PC-9 (cell line): ENCODE results near the gene MAP2K5. TPM values are rescaled to one million over a fixed set of nuclear protein-coding genes. Genes with fewer than 3 reads are reported as not detected.

Experiments used
- BruUV-seq: library from RNA; stranded (reverse); fragments of 400-500 nt; replicated peaks from 2 replicates; lab custom pipeline; 2021; lab: Mats Ljungman, UMichigan
- CTCF ChIA-PET: fragments of 300-600 bp; sonication (Branson Sonifier 250); formaldehyde crosslinking; loops from one replicate; lab custom pipeline; 2022; ENCODE audit warnings: antibody characterized with exemption; lab: Charles Lee
- POLR2A ChIA-PET: fragments of 300-600 bp; sonication (Branson Sonifier 250); formaldehyde crosslinking; loops from one replicate; lab custom pipeline; 2022; ENCODE audit warnings: antibody characterized with exemption; ENCODE audit not compliant: unreplicated experiment; lab: Charles Lee
- DNase-seq, 2 experiments: peaks; one replicate each; pipeline versions ENCODE4 v3.0.0 to v3.0.0-alpha.2; 2015 to 2022; ENCODE audit warnings: mixed read lengths in 1 of 2
- H2AFZ ChIP-seq: fragments of 200-600 bp; sonication (generic); 2 replicates; pipeline ENCODE4 v1.8.1; 2017; ENCODE audit warnings: antibody characterized with exemption
- H3F3A ChIP-seq: fragments of 200-600 bp; sonication (generic); 2 replicates; pipeline ENCODE4 v1.8.1; 2017; ENCODE audit warnings: antibody characterized with exemption, mild to moderate bottlenecking, low read depth; ENCODE audit not compliant: insufficient read depth
- H3K27ac ChIP-seq: fragments of 200-600 bp; sonication (generic); 2 replicates; pipeline ENCODE4 v1.6.1; 2016; ENCODE audit warnings: mixed run types
- H3K27me3 ChIP-seq: fragments of 200-600 bp; sonication (generic); 2 replicates; pipeline ENCODE4 v1.6.1; 2016; ENCODE audit warnings: low read depth, mixed run types; ENCODE audit not compliant: insufficient read depth
- H3K36me3 ChIP-seq: fragments of 200-600 bp; sonication (generic); 2 replicates; pipeline ENCODE4 v1.6.1; 2016; ENCODE audit warnings: low read depth, mixed run types
- H3K4me1 ChIP-seq: fragments of 200-600 bp; sonication (generic); replicated peaks from 2 replicates; pipeline ENCODE4 v1.6.1; 2016; ENCODE audit warnings: mixed run types; ENCODE audit not compliant: insufficient read depth
- H3K4me2 ChIP-seq: fragments of 200-600 bp; sonication (generic); 2 replicates; pipeline ENCODE4 v1.6.1; 2017; ENCODE audit warnings: mixed run types
- H3K4me3 ChIP-seq: fragments of 200-600 bp; sonication (generic); 2 replicates; pipeline ENCODE4 v1.6.1; 2016; ENCODE audit warnings: mixed run types
- H3K79me2 ChIP-seq: fragments of 200-600 bp; sonication (generic); 2 replicates; pipeline ENCODE4 v1.6.1; 2017; ENCODE audit warnings: low read depth, mixed run types
- H3K9me2 ChIP-seq: fragments of 200-600 bp; sonication (generic); 2 replicates; pipeline ENCODE4 v1.8.1; 2017; ENCODE audit warnings: mild to moderate bottlenecking; ENCODE audit not compliant: insufficient read depth
- H3K9me3 ChIP-seq: fragments of 200-600 bp; sonication (generic); 2 replicates; pipeline ENCODE4 v1.8.1; 2016; ENCODE audit warnings: low read depth; ENCODE audit not compliant: insufficient read depth
- H4K20me1 ChIP-seq: fragments of 200-600 bp; sonication (generic); 2 replicates; pipeline ENCODE4 v1.8.1; 2017; ENCODE audit not compliant: insufficient read depth
- EZH2 ChIP-seq: fragments of 200-600 bp; sonication (generic); IDR thresholded peaks from 2 replicates; pipeline ENCODE4 v1.8.0; 2017; ENCODE audit warnings: antibody characterized with exemption, low read depth
- intact Hi-C: fragments of 100-400 bp; cut with micrococcal nuclease; formaldehyde crosslinking; loops from one replicate; pipeline ENCODE4 v1.10.0; 2022; ENCODE audit not compliant: unreplicated experiment
- total RNA-seq: library from RNA; stranded (reverse); gene quantifications from 2 replicates; pipeline ENCODE4 v1.2.3, GENCODE V29; 2021
- TF ChIP-seq, protein P1 (sequence below): fragments of 200-600 bp; sonication (generic); conservative IDR thresholded peaks from 2 replicates; pipeline ENCODE4 v1.6.1; 2017; ENCODE audit warnings: mixed run types, antibody characterized with exemption, mild to moderate bottlenecking, moderate library complexity

MAP2K5 gene
- total RNA-seq, 1 experiment from 2014 or later = 26.9 TPM

- intact Hi-C loops = no loop called here
- no peak overlapping the region for H3K4me2 ChIP-seq
- H3K9me2 ChIP-seq = no peaks in the 10 kb centered on the region
- no peaks in the 10 kb centered on the region; the same call in 1 of the 2 replicates for H3K9me3 ChIP-seq
- no peak overlapping the region for H2AFZ ChIP-seq
- no peaks in the 10 kb centered on the region for H4K20me1 ChIP-seq
- no peaks in the 10 kb centered on the region for H3K36me3 ChIP-seq
- H3K4me3 ChIP-seq = no peak overlapping the region
- no peak for TF ChIP-seq EZH2
- H3K27me3 ChIP-seq = no peaks in the 10 kb centered on the region
- no peaks in the 10 kb centered on the region for H3F3A ChIP-seq
- H3K4me1 ChIP-seq = 0 out of 2 replicates have a peak, but pooled peaks cover 4% of the 10 kb centered on the region
- CTCF ChIA-PET = interaction anchor here (0.7 kb wide), 1 partner anchor 107 kb away, joined by 11 read pairs; no protein-coding TSS in a partner anchor
- BruUV-seq = no TSS peak
- H3K79me2 ChIP-seq = no peaks in the 10 kb centered on the region
- no peak for DNase-seq
- no peak overlapping the region for H3K27ac ChIP-seq
- POLR2A ChIA-PET = no interaction called here
These were observed 136.5 kb downstream of the MAP2K5 start for GRCh38 chr15:67678993-67679392.

DNA sequence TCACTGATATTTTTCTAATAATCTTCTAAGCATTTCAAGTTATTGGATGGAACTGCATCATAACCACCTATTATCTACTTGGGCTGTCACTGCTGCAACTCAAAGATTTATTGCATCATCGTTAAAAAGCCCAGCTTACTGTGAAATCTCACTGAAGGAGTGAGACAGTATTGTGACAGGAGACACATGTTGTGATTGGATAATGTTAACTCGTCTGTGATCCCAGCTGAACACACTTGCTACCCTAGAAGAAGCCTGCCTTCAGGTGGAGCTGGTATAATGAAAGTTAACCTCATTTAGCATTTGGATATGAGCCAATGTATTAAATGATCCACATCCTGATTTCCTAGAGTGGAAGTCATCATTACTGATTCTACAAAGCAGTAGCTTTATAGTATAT, 138.1 kb downstream of the MAP2K5 start:
- peaks cover under 1% of the 10 kb centered on the region; the same call in 1 of the 2 replicates for H3K9me3 ChIP-seq
- no peaks in the 10 kb centered on the region for H3F3A ChIP-seq
- BruUV-seq = no TSS peak
- H3K4me2 ChIP-seq = no peak overlapping the region
- POLR2A ChIA-PET = no interaction called here
- CTCF ChIA-PET = no interaction called here
- 0 out of 2 replicates have a peak, but pooled peaks cover 4% of the 10 kb centered on the region for H3K4me1 ChIP-seq
- no peaks in the 10 kb centered on the region for H3K27me3 ChIP-seq
- intact Hi-C loops = no loop called here
- H3K9me2 ChIP-seq = no peaks in the 10 kb centered on the region
- DNase-seq = no peak
- 0 out of 2 replicates have a peak overlapping the region, but pooled peaks have one; percentile 25 for H3K27ac ChIP-seq
- no peak overlapping the region for H3K4me3 ChIP-seq
- no peaks in the 10 kb centered on the region for H4K20me1 ChIP-seq
- H3K79me2 ChIP-seq = no peaks in the 10 kb centered on the region
- no peaks in the 10 kb centered on the region for H3K36me3 ChIP-seq
- TF ChIP-seq EZH2 = no peak
- TF ChIP-seq, protein P1, sequence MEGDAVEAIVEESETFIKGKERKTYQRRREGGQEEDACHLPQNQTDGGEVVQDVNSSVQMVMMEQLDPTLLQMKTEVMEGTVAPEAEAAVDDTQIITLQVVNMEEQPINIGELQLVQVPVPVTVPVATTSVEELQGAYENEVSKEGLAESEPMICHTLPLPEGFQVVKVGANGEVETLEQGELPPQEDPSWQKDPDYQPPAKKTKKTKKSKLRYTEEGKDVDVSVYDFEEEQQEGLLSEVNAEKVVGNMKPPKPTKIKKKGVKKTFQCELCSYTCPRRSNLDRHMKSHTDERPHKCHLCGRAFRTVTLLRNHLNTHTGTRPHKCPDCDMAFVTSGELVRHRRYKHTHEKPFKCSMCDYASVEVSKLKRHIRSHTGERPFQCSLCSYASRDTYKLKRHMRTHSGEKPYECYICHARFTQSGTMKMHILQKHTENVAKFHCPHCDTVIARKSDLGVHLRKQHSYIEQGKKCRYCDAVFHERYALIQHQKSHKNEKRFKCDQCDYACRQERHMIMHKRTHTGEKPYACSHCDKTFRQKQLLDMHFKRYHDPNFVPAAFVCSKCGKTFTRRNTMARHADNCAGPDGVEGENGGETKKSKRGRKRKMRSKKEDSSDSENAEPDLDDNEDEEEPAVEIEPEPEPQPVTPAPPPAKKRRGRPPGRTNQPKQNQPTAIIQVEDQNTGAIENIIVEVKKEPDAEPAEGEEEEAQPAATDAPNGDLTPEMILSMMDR = no peak
- no peak overlapping the region for H2AFZ ChIP-seq

GRCh38 chr15:67685008-67685599, 142.6 kb downstream of the MAP2K5 start:
- BruUV-seq = no TSS peak
- H3K4me2 ChIP-seq = no peak overlapping the region
- ChIA-PET CTCF (no interaction called here), POLR2A (interaction anchor here (0.6 kb wide), 1 partner anchor 28 kb away, joined by 4 read pairs; no protein-coding TSS in a partner anchor)
- intact Hi-C loops = no loop called here
- no peaks in the 10 kb centered on the region for H3K27me3 ChIP-seq
- no peak for DNase-seq
- no peaks in the 10 kb centered on the region for H3F3A ChIP-seq
- no peak overlapping the region for H3K4me3 ChIP-seq
- H3K79me2 ChIP-seq = no peaks in the 10 kb centered on the region
- H3K4me1 ChIP-seq = 0 out of 2 replicates have a peak, but pooled peaks cover 4% of the 10 kb centered on the region
- H3K9me3 ChIP-seq = peaks cover 3% of the 10 kb centered on the region; the same call in 1 of the 2 replicates
- no peak overlapping the region for H2AFZ ChIP-seq
- no peak overlapping the region for H3K27ac ChIP-seq
- no peaks in the 10 kb centered on the region; the same call in 1 of the 2 replicates for H3K9me2 ChIP-seq
- H3K36me3 ChIP-seq = no peaks in the 10 kb centered on the region
- no peak for TF ChIP-seq EZH2
- TF ChIP-seq, protein P1 = no peak
- no peaks in the 10 kb centered on the region for H4K20me1 ChIP-seq
